Right lobe of liver (tissue), 6 donors: ENCODE results near the gene RAD51AP1. TPM values are rescaled to one million over a fixed set of nuclear protein-coding genes. Genes with fewer than 3 reads are reported as not detected.

Source experiments
- ATAC-seq, 4 donors: fragments of 200-7000 bp; cut with Tn5 transposase; one replicate each; pipeline ENCODE4 v1.9.1; 2020; ENCODE audit warnings: mild to moderate bottlenecking in 4 of 4, moderate library complexity in 4 of 4
- DNase-seq, 3 donors: peaks; one replicate each; pipeline ENCODE4 v3.0.0-alpha.2; 2020
- H3K27ac ChIP-seq, 3 donors: fragments of 200-600 bp; one replicate each; pipeline ENCODE4 v1.8.0; 2022
- H3K27me3 ChIP-seq, 2 donors: fragments of 200-600 bp; one replicate each; pipeline ENCODE4 v1.8.0; 2022
- H3K36me3 ChIP-seq, 4 donors: fragments of 200-600 bp; sonication (generic) in 1 of 4; one replicate each; pipeline versions ENCODE4 v1.5.1 to v1.8.0; 2017 to 2022; ENCODE audit warnings: control low read depth in 1 of 4
- H3K4me1 ChIP-seq, 4 donors: fragments of 200-600 bp; sonication (generic) in 1 of 4; one replicate each; pipeline versions ENCODE4 v1.5.1 to v1.8.0; 2017 to 2022; ENCODE audit warnings: control low read depth in 1 of 4
- H3K4me3 ChIP-seq, 3 donors: fragments of 200-600 bp; one replicate each; pipeline ENCODE4 v1.8.0; 2022
- H3K9me3 ChIP-seq, 4 donors: fragments of 200-600 bp; sonication (generic) in 1 of 4; one replicate each; pipeline versions ENCODE4 v1.5.1 to v1.8.0; 2017 to 2022; ENCODE audit warnings: control low read depth in 1 of 4
- CTCF ChIP-seq, 4 donors: fragments of 200-600 bp in 3 of 4; fragments of 450-650 bp in 1 of 4; IDR thresholded peaks; one replicate each; pipeline versions ENCODE4 v1.5.1 to v1.8.0; 2016 to 2022; ENCODE audit warnings: antibody characterized with exemption in 4 of 4, mild to moderate bottlenecking in 2 of 4
- POLR2A ChIP-seq: fragments of 450-650 bp; IDR thresholded peaks from one replicate; pipeline ENCODE4 v1.6.1; 2017; ENCODE audit warnings: antibody characterized with exemption, mild to moderate bottlenecking
- WGBS: methylation state at CpG from one replicate; pipeline ENCODE4 v1.1.6; 2018; ENCODE audit warnings: low coverage, low lambda C conversion rate; ENCODE audit not compliant: insufficient coverage; ENCODE audit errors: missing lambda C conversion rate; 5-methylcytosine and 5-hydroxymethylcytosine counted together
- intact Hi-C, 2 donors: fragments of 100-400 bp; cut with DNase I; formaldehyde crosslinking; loops; one replicate each; pipeline versions ENCODE4 v1.11.2 to v1.14.1; 2022
- total RNA-seq, 6 experiments: library from RNA; depleted of rRNA in 2 of 6; stranded (reverse); fragments of >200 nt in 2 of 6; fragmentation: NEBNext Ultra II Directional in 3 of 6; extraction: Animal tissue kit (Norgen Biotek cat#: 25700) in 3 of 6; gene quantifications; one replicate each; pipeline versions ENCODE4 v1.1.0 to v1.2.4, GENCODE V29; 2016 to 2023
- donor health status: DM: no; HTN: yes; CAD: no.
- donor health status: DM: no; HTN: no; CAD: no.
- donor health status: DM: no; HTN: no; CAD: no.
- donor health status: DM: no; HTN: yes; CAD: no.
- donor health status: DM: no; HTN: yes; CAD: no.

The RAD51AP1 gene
- total RNA-seq, 6 experiments from 2014 or later: 0.56 to 5.1 (median 1.3) TPM

GRCh38 chr12:4591180-4591687 lies 52.5 kb downstream of the RAD51AP1 start:
- ATAC-seq: no peak
- intact Hi-C loops: loop anchor here in 1 of 2 donors (10.0 kb wide), 1 partner anchor 174 kb away; no protein-coding TSS in a partner anchor
- TF ChIP-seq CTCF (IDR thresholded peaks at IDR 0.05) (no peak), POLR2A (no peak)

GRCh38 chr12:4595881-4596280 lies 57.2 kb downstream of the RAD51AP1 start:
- Histone ChIP-seq H3K27ac (no peak overlapping the region), H3K27me3 (no peaks in the 10 kb centered on the region), H3K36me3 (no peaks in the 10 kb centered on the region), H3K9me3 (no peaks in the 10 kb centered on the region), H3K4me1 (no peaks in the 10 kb centered on the region), H3K4me3 (no peak overlapping the region)
- TF ChIP-seq POLR2A (no peak), CTCF (IDR thresholded peaks at IDR 0.05) (no peak)
- 84% methylated on average over 6 of the region's 6 CpGs for WGBS
- ATAC-seq (no peak), DNase-seq (no peak)
- intact Hi-C loops: loop anchor here in 1 of 2 donors (10.0 kb wide), 1 partner anchor 169 kb away; no protein-coding TSS in a partner anchor

More at GRCh38 chr12:4591180-4591687, 52.5 kb downstream of the RAD51AP1 start:
- WGBS: 71% methylated on average over 6 of the region's 7 CpGs
- no peaks in the 10 kb centered on the region for H3K4me1 ChIP-seq
- H3K27ac ChIP-seq: no peak overlapping the region
- H3K27me3 ChIP-seq: no peaks in the 10 kb centered on the region
- no peaks in the 10 kb centered on the region for H3K9me3 ChIP-seq
- no peaks in the 10 kb centered on the region for H3K36me3 ChIP-seq
- no peak overlapping the region for H3K4me3 ChIP-seq
- DNase-seq: no peak

- no peak overlapping the region for H3K4me3 ChIP-seq
- H3K9me3 ChIP-seq: no peaks in the 10 kb centered on the region
- intact Hi-C loops: no loop called here
- H3K36me3 ChIP-seq: no peaks in the 10 kb centered on the region
- no peak overlapping the region for H3K27ac ChIP-seq
- no peak for ATAC-seq
- WGBS: 47% methylated on average over 7 of the region's 7 CpGs
- no peak for TF ChIP-seq CTCF (IDR thresholded peaks at IDR 0.05)
- no peak for TF ChIP-seq POLR2A
- H3K27me3 ChIP-seq: no peaks in the 10 kb centered on the region
- DNase-seq: no peak
- peaks cover 0 to 9% (median 2%) of the 10 kb centered on the region in 4 donors for H3K4me1 ChIP-seq
Observed at GRCh38 chr12:4603421-4603820, 64.7 kb downstream of the RAD51AP1 start.

- Histone ChIP-seq H3K36me3 (no peaks in the 10 kb centered on the region), H3K27ac (no peak overlapping the region), H3K4me1 (peaks cover 0 to 9% (median 2%) of the 10 kb centered on the region in 4 donors), H3K27me3 (no peaks in the 10 kb centered on the region), H3K9me3 (no peaks in the 10 kb centered on the region), H3K4me3 (no peak overlapping the region)
- 27% methylated on average over 1 of the region's 1 CpG for WGBS
- no peak for TF ChIP-seq CTCF (IDR thresholded peaks at IDR 0.05)
- no peak for TF ChIP-seq POLR2A
- intact Hi-C loops: no loop called here
- no peak for ATAC-seq
- DNase-seq: no peak
Observed at GRCh38 chr12:4603946-4604345, 65.3 kb downstream of the RAD51AP1 start.
